Activated B cell treated with CpG ODN at 0.5 μM for 24 hours (primary cell): ENCODE results near the gene GCNT3. TPM values are rescaled to one million over a fixed set of nuclear protein-coding genes. Genes with fewer than 3 reads are reported as not detected.

Source experiments
- ATAC-seq: fragments of 200-7000 bp; cut with Tn5 transposase; one replicate; pipeline ENCODE4 v1.10.0; 2021; ENCODE audit warnings: low read depth, mild to moderate bottlenecking, moderate library complexity
- CTCF ChIA-PET: fragments of 350-600 bp; sonication (Branson Sonifier 250); formaldehyde crosslinking; loops from one replicate; lab custom pipeline; 2021; ENCODE audit warnings: antibody characterized with exemption; lab: Charles Lee
- POLR2A ChIA-PET: fragments of 350-600 bp; sonication (Branson Sonifier 250); formaldehyde crosslinking; loops from one replicate; lab custom pipeline; 2021; ENCODE audit warnings: antibody characterized with exemption; lab: Charles Lee
- DNase-seq: peaks from one replicate; pipeline ENCODE4 v3.0.0; 2022
- H3K27ac Mint-ChIP-seq: one replicate; pipeline ENCODE4 v1.8.0; 2020; ENCODE audit warnings: mixed read lengths
- H3K27me3 Mint-ChIP-seq: one replicate; pipeline ENCODE4 v1.8.0; 2021; ENCODE audit warnings: mixed read lengths
- H3K36me3 Mint-ChIP-seq: one replicate; pipeline ENCODE4 v1.8.0; 2021; ENCODE audit warnings: low read depth, mixed read lengths
- H3K4me1 Mint-ChIP-seq: one replicate; pipeline ENCODE4 v1.8.0; 2021; ENCODE audit warnings: mixed read lengths
- H3K4me3 Mint-ChIP-seq: one replicate; pipeline ENCODE4 v1.8.0; 2020; ENCODE audit warnings: mild to moderate bottlenecking, mixed read lengths
- H3K9me3 Mint-ChIP-seq: one replicate; pipeline ENCODE4 v1.8.0; 2020; ENCODE audit warnings: mixed read lengths
- intact Hi-C: fragments of 100-400 bp; cut with micrococcal nuclease; formaldehyde crosslinking; loops from one replicate; pipeline ENCODE4 v1.15.1; 2024
- total RNA-seq: library from RNA; stranded (reverse); gene quantifications from 2 replicates; pipeline ENCODE4 v1.2.3, GENCODE V29; 2022
- TF ChIP-seq, protein P1 (sequence below): fragments of 200-600 bp; IDR thresholded peaks from one replicate; pipeline ENCODE4 v1.8.0; 2022; ENCODE audit warnings: antibody characterized with exemption, mild to moderate bottlenecking

GCNT3 gene
- total RNA-seq, 1 donor from 2014 or later, result not detected

GRCh38 chr15:59569477-59569876 is 42.1 kb upstream of the GCNT3 start:
- ATAC-seq (no peak), DNase-seq (no peak)
- TF ChIP-seq, protein P1, sequence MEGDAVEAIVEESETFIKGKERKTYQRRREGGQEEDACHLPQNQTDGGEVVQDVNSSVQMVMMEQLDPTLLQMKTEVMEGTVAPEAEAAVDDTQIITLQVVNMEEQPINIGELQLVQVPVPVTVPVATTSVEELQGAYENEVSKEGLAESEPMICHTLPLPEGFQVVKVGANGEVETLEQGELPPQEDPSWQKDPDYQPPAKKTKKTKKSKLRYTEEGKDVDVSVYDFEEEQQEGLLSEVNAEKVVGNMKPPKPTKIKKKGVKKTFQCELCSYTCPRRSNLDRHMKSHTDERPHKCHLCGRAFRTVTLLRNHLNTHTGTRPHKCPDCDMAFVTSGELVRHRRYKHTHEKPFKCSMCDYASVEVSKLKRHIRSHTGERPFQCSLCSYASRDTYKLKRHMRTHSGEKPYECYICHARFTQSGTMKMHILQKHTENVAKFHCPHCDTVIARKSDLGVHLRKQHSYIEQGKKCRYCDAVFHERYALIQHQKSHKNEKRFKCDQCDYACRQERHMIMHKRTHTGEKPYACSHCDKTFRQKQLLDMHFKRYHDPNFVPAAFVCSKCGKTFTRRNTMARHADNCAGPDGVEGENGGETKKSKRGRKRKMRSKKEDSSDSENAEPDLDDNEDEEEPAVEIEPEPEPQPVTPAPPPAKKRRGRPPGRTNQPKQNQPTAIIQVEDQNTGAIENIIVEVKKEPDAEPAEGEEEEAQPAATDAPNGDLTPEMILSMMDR, result no peak
- Mint-ChIP-seq H3K4me3 (no peak overlapping the region), H3K27ac (no peak overlapping the region), H3K36me3 (no peaks in the 10 kb centered on the region), H3K4me1 (no peaks in the 10 kb centered on the region), H3K27me3 (no peaks in the 10 kb centered on the region), H3K9me3 (no peaks in the 10 kb centered on the region)
- CTCF ChIA-PET, result no interaction called here
- intact Hi-C loops, result no loop called here
- POLR2A ChIA-PET, result no interaction called here

- POLR2A ChIA-PET, result no interaction called here
- CTCF ChIA-PET, result no interaction called here
- TF ChIP-seq, protein P1, result no peak
- Mint-ChIP-seq H3K27ac (no peak overlapping the region), H3K4me3 (no peak overlapping the region), H3K36me3 (no peaks in the 10 kb centered on the region), H3K4me1 (no peaks in the 10 kb centered on the region), H3K9me3 (no peaks in the 10 kb centered on the region), H3K27me3 (no peaks in the 10 kb centered on the region)
- DNase-seq, result no peak
- no peak for ATAC-seq
- intact Hi-C loops, result no loop called here
These were observed 41.3 kb upstream of the GCNT3 start for GRCh38 chr15:59570315-59570714.

- CTCF ChIA-PET, result no interaction called here
These were observed 40.0 kb upstream of the GCNT3 start for GRCh38 chr15:59571606-59572005.

DNA sequence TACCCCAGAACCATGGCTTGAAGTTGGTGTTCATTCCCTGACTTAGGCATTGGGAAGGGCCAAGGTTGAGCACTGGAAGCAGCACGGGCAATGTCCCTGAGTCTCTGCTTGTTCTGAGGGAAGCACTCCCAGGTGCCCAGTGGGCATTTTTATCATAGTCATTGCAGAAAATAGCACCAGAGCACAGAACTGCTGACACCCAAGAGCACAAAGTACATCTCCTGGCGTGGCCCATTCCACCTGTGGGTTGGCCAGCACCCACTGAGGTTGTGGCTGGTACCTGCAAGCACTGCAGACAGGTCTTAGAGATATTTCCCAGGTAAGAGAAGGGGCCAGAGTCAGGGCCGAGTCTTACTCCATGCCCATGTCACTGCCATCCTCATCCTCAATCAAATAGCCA is 28.5 kb upstream of the GCNT3 start:
- TF ChIP-seq, protein P1, result no peak
- no peak for DNase-seq
- ChIA-PET POLR2A (no interaction called here), CTCF (no interaction called here)
- no peak overlapping the region for H3K4me3 Mint-ChIP-seq
- no peaks in the 10 kb centered on the region for H3K9me3 Mint-ChIP-seq
- H3K36me3 Mint-ChIP-seq, result no peaks in the 10 kb centered on the region
- H3K4me1 Mint-ChIP-seq, result no peaks in the 10 kb centered on the region
- H3K27ac Mint-ChIP-seq, result no peak overlapping the region
- intact Hi-C loops, result no loop called here
- ATAC-seq, result no peak
- peaks cover 7% of the 10 kb centered on the region for H3K27me3 Mint-ChIP-seq

More at GRCh38 chr15:59571606-59572005, 40.0 kb upstream of the GCNT3 start:
- Mint-ChIP-seq H3K9me3 (no peaks in the 10 kb centered on the region), H3K36me3 (no peaks in the 10 kb centered on the region), H3K4me1 (no peaks in the 10 kb centered on the region), H3K4me3 (no peak overlapping the region), H3K27ac (no peak overlapping the region), H3K27me3 (no peaks in the 10 kb centered on the region)
- DNase-seq, result no peak
- intact Hi-C loops, result no loop called here
- ATAC-seq, result no peak
- POLR2A ChIA-PET, result no interaction called here
- TF ChIP-seq, protein P1, result no peak

DNA sequence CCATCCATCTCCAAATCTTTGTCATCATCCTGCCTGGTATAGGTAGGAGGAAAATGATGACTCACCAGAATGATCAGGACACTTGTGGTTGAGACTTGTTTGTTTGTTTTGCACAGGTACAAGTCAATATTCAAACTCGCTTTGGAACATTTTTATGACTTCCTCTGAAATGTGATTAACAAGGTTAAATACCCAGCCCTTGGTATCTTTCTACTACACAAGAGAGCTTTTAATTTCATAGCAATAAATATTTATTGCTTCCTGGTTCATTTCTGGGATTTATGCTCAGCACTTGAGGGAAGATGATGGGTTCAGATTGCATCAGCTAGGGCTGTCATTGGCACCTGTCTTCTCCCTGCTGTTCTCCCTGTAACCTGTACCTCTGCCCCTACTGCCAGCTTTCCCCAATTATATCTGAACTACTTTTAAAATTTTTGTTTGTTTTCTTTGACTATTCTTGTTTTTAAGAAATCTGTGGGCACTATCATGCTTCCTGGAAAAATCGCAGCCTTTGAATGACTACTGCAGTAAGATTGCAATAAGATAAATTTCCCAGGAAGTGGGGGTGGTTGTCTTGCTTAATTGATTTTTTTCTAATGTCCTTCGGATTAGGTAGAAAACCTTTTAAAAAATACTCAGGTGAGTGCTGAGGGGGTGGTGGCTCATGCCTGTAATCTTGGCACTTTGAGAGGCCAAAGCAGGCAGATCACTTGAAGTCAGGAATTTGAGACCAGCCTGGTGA is 24.3 kb upstream of the GCNT3 start:
- no peak for ATAC-seq
- H3K4me3 Mint-ChIP-seq, result no peak overlapping the region
- H3K4me1 Mint-ChIP-seq, result no peaks in the 10 kb centered on the region
- DNase-seq, result no peak
- no peak overlapping the region for H3K27ac Mint-ChIP-seq
- H3K27me3 Mint-ChIP-seq, result peaks cover 5% of the 10 kb centered on the region
- intact Hi-C loops, result no loop called here
- no peaks in the 10 kb centered on the region for H3K36me3 Mint-ChIP-seq
- CTCF ChIA-PET, result no interaction called here
- no peaks in the 10 kb centered on the region for H3K9me3 Mint-ChIP-seq
- POLR2A ChIA-PET, result no interaction called here
- TF ChIP-seq, protein P1, result no peak
